GM19351 (cell line): ENCODE measurements around the gene DISP2.

Experiments used
- ATAC-seq: cut with Tn5 transposase; IDR thresholded peaks from one replicate; pipeline ENCODE4 v1.9.1; 2021; ENCODE audit warnings: mild to moderate bottlenecking, moderate library complexity; ENCODE audit not compliant: unreplicated experiment

Gene DISP2

GRCh38 chr15:40357723-40358470 is at the start of gene DISP2:
TSS of gene DISP2 (plus strand) at chr15:40358219. CDS start at chr15:40358322, 103 bp downstream.
- ATAC-seq = peak; percentile 91

GRCh38 chr15:40309344-40309862 is 48.6 kb upstream of the DISP2 start:
- ATAC-seq = no peak

GRCh38 chr15:40310001-40310959 is 47.7 kb upstream of the DISP2 start:
- ATAC-seq = no peak

GRCh38 chr15:40310993-40311392 is 47.0 kb upstream of the DISP2 start:
- ATAC-seq = no peak

- ATAC-seq = no peak
Observed at GRCh38 chr15:40312370-40313158, 45.5 kb upstream of the DISP2 start.

- no peak for ATAC-seq
Observed at GRCh38 chr15:40313531-40314398, 44.3 kb upstream of the DISP2 start.

GRCh38 chr15:40314723-40315276 is 43.2 kb upstream of the DISP2 start:
- ATAC-seq = no peak

- no peak for ATAC-seq
Observed at GRCh38 chr15:40316931-40317330, 41.1 kb upstream of the DISP2 start.

GRCh38 chr15:40317580-40317979 is 40.4 kb upstream of the DISP2 start:
- ATAC-seq = no peak

- no peak for ATAC-seq
Observed at GRCh38 chr15:40320409-40320808, 37.6 kb upstream of the DISP2 start.

- ATAC-seq = no peak
Observed at GRCh38 chr15:40320931-40321371, 37.1 kb upstream of the DISP2 start.

GRCh38 chr15:40322531-40323238 is 35.3 kb upstream of the DISP2 start:
- no peak for ATAC-seq

- peak; percentile 80 for ATAC-seq
Observed at GRCh38 chr15:40323239-40323952, 34.6 kb upstream of the DISP2 start, which contains the start of gene INAFM2. TSS of gene INAFM2 (plus strand) at chr15:40323692. CDS start at chr15:40324056, 364 bp downstream.

GRCh38 chr15:40323953-40324937 is 33.8 kb upstream of the DISP2 start:
- ATAC-seq = no peak

- no peak for ATAC-seq
Observed at GRCh38 chr15:40325188-40325587, 32.8 kb upstream of the DISP2 start.

- ATAC-seq = no peak
Observed at GRCh38 chr15:40325700-40326099, 32.3 kb upstream of the DISP2 start.

GRCh38 chr15:40327457-40327856 is 30.6 kb upstream of the DISP2 start:
- ATAC-seq = no peak
